Measurements from ENCODE around the gene SYCP2. TPM values are rescaled to one million over a fixed set of nuclear protein-coding genes. Genes with fewer than 3 reads are reported as not detected.
A peak's percentile ranks its signal among the peaks of the same experiment; 100 is the strongest.

Gene SYCP2
- 1 to 10 TPM in 3 of 4 donors, under 1 TPM in 1; 0.89 to 4.7 (median 2.0) TPM for total RNA-seq

- ATAC-seq: peak; percentile 80
- WGBS, 2 donors (ENCODE audit: low coverage in 1 of 2): no CpG with 5 or more reads among the region's 65 CpGs
- Histone ChIP-seq H3K27me3 (no peaks in the 10 kb centered on the region), H3K4me1 (peaks cover 0 to 43% (median 16%) of the 10 kb centered on the region in 3 donors), H3K27ac (peak within 1 kb of the TSS; percentile 0 to 87 (median 78)), H3K9me3 (no peaks in the 10 kb centered on the region), H3K36me3 (no peaks in the 10 kb centered on the region), H3K4me3 (peak within 1 kb of the TSS; percentile 62 to 78)
- TF ChIP-seq POLR2AphosphoS5 (IDR thresholded peaks at IDR 0.05): no peak
- no peak for TF ChIP-seq CTCF (IDR thresholded peaks at IDR 0.05)
- TF ChIP-seq EP300 (IDR thresholded peaks at IDR 0.05): no peak
Observed at GRCh38 chr20:59933296-59933848, at the start of gene SYCP2. TSS of gene SYCP2 (minus strand) at chr20:59933637. CDS start at chr20:59922413, 11,224 bp downstream.

GRCh38 chr20:59983076-59983475 lies 49.6 kb upstream of the SYCP2 start:
- ATAC-seq: no peak
- Histone ChIP-seq H3K4me3 (no peak overlapping the region), H3K36me3 (peaks cover 0 to 17% of the 10 kb centered on the region in 2 donors), H3K9me3 (no peaks in the 10 kb centered on the region), H3K4me1 (no peaks in the 10 kb centered on the region), H3K27me3 (no peaks in the 10 kb centered on the region), H3K27ac (no peak overlapping the region)
- TF ChIP-seq EP300 (IDR thresholded peaks at IDR 0.05) (no peak), POLR2A (IDR thresholded peaks at IDR 0.05) (no peak), CTCF (IDR thresholded peaks at IDR 0.05) (no peak), POLR2AphosphoS5 (IDR thresholded peaks at IDR 0.05) (no peak)
- WGBS, 2 donors (ENCODE audit: low coverage in 1 of 2): 89 to 94% methylated on average over 8 of the region's 9 CpGs

GRCh38 chr20:59977086-59977485 lies 43.6 kb upstream of the SYCP2 start:
- peaks cover 0 to 15% (median 0%) of the 10 kb centered on the region in 3 donors for H3K4me1 ChIP-seq
- H3K4me3 ChIP-seq: no peak overlapping the region
- no peak for TF ChIP-seq POLR2A (IDR thresholded peaks at IDR 0.05)
- no peak for TF ChIP-seq CTCF (IDR thresholded peaks at IDR 0.05)
- TF ChIP-seq POLR2AphosphoS5 (IDR thresholded peaks at IDR 0.05): no peak
- TF ChIP-seq EP300 (IDR thresholded peaks at IDR 0.05): no peak
- 89 to 94% methylated on average over 2 to 9 of the region's 9 CpGs for WGBS, 2 donors (ENCODE audit: low coverage in 1 of 2)
- no peaks in the 10 kb centered on the region for H3K27me3 ChIP-seq
- no peak for ATAC-seq
- no peak overlapping the region for H3K27ac ChIP-seq
- H3K36me3 ChIP-seq: no peaks in the 10 kb centered on the region
- no peaks in the 10 kb centered on the region for H3K9me3 ChIP-seq

- Histone ChIP-seq H3K4me3 (no peak overlapping the region), H3K9me3 (no peaks in the 10 kb centered on the region), H3K27me3 (no peaks in the 10 kb centered on the region), H3K36me3 (no peaks in the 10 kb centered on the region), H3K27ac (no peak overlapping the region), H3K4me1 (peaks cover 0 to 15% (median 0%) of the 10 kb centered on the region in 3 donors)
- WGBS, 2 donors (ENCODE audit: low coverage in 1 of 2): 18 to 26% methylated on average over 5 to 6 of the region's 6 CpGs
- no peak for ATAC-seq
- TF ChIP-seq POLR2A (IDR thresholded peaks at IDR 0.05) (no peak), POLR2AphosphoS5 (IDR thresholded peaks at IDR 0.05) (no peak), CTCF (IDR thresholded peaks at IDR 0.05) (no peak)
Observed at GRCh38 chr20:59976156-59976782, 42.8 kb upstream of the SYCP2 start.
